Endothelial cell of umbilical vein (primary cell): ENCODE results near the gene NECTIN2.

Experiments used
- EZH2 ChIP-seq: IDR thresholded peaks from 2 replicates; pipeline ENCODE4 v1.6.1; 2012; ENCODE audit warnings: borderline replicate concordance, low read depth, mild to moderate bottlenecking, moderate library complexity, low read length, inconsistent platforms; ENCODE audit not compliant: severe bottlenecking
- JUN ChIP-seq: IDR thresholded peaks from 2 replicates; pipeline ENCODE4 v1.6.1; 2011; ENCODE audit warnings: borderline replicate concordance, low read depth; ENCODE audit not compliant: insufficient read length, insufficient read depth
- POLR2A ChIP-seq: IDR thresholded peaks from 2 replicates; pipeline ENCODE4 v1.6.1; 2012; ENCODE audit warnings: low read depth, mild to moderate bottlenecking, control low read depth, low read length
- POLR2AphosphoS5 ChIP-seq: IDR thresholded peaks from 2 replicates; pipeline ENCODE4 v1.6.1; 2012; ENCODE audit warnings: low read depth, mild to moderate bottlenecking, control low read depth, low read length, moderate library complexity; ENCODE audit not compliant: insufficient read depth
- TF ChIP-seq, protein P1 (sequence below), 2 donors: IDR thresholded peaks; 1 replicate in 1 of 2; 2 replicates in 1 of 2; pipeline ENCODE4 v1.5.1; 2011; ENCODE audit warnings: low read length in 2 of 2, mild to moderate bottlenecking in 2 of 2, moderate library complexity in 2 of 2, control low read depth in 1 of 2, inconsistent platforms in 1 of 2, low read depth in 1 of 2; ENCODE audit not compliant: insufficient read depth in 1 of 2; ENCODE audit errors: extremely low read depth in 1 of 2
- TF ChIP-seq, protein P2 (sequence below): IDR thresholded peaks from 2 replicates; pipeline ENCODE4 v1.6.1; 2011; ENCODE audit not compliant: insufficient read depth, insufficient read length

DNA sequence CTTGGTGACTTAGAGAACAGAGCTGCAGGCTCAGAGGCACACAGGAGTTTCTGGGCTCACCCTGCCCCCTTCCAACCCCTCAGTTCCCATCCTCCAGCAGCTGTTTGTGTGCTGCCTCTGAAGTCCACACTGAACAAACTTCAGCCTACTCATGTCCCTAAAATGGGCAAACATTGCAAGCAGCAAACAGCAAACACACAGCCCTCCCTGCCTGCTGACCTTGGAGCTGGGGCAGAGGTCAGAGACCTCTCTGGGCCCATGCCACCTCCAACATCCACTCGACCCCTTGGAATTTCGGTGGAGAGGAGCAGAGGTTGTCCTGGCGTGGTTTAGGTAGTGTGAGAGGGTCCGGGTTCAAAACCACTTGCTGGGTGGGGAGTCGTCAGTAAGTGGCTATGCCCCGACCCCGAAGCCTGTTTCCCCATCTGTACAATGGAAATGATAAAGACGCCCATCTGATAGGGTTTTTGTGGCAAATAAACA lies 78.2 kb downstream of the NECTIN2 start:
- TF ChIP-seq EZH2 = no peak
- TF ChIP-seq, protein P1, sequence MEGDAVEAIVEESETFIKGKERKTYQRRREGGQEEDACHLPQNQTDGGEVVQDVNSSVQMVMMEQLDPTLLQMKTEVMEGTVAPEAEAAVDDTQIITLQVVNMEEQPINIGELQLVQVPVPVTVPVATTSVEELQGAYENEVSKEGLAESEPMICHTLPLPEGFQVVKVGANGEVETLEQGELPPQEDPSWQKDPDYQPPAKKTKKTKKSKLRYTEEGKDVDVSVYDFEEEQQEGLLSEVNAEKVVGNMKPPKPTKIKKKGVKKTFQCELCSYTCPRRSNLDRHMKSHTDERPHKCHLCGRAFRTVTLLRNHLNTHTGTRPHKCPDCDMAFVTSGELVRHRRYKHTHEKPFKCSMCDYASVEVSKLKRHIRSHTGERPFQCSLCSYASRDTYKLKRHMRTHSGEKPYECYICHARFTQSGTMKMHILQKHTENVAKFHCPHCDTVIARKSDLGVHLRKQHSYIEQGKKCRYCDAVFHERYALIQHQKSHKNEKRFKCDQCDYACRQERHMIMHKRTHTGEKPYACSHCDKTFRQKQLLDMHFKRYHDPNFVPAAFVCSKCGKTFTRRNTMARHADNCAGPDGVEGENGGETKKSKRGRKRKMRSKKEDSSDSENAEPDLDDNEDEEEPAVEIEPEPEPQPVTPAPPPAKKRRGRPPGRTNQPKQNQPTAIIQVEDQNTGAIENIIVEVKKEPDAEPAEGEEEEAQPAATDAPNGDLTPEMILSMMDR (IDR thresholded peaks at IDR 0.05; ENCODE audit: extremely low read depth in 1 of 2, insufficient read depth in 1 of 2, low read depth in 1 of 2, low read length in 2 of 2) = no peak
- TF ChIP-seq, protein P2, sequence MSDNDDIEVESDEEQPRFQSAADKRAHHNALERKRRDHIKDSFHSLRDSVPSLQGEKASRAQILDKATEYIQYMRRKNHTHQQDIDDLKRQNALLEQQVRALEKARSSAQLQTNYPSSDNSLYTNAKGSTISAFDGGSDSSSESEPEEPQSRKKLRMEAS = no peak
- TF ChIP-seq JUN = no peak
- no peak for TF ChIP-seq POLR2AphosphoS5
- TF ChIP-seq POLR2A = no peak
